Loucy (cell line): Measurements from ENCODE around the gene POU2F2.

Experiments used
- EZH2phosphoT487 ChIP-seq: fragments of 200-600 bp; IDR thresholded peaks from 2 replicates; pipeline ENCODE4 v1.6.1; 2018; ENCODE audit warnings: antibody characterized with exemption, mild to moderate bottlenecking, moderate library complexity, borderline replicate concordance
- TF ChIP-seq, protein P1 (sequence below): fragments of 200-600 bp; sonication (generic); conservative IDR thresholded peaks from 2 replicates; pipeline ENCODE4 v1.5.1; 2014; ENCODE audit warnings: mild to moderate bottlenecking, antibody characterized with exemption, low read length

DNA sequence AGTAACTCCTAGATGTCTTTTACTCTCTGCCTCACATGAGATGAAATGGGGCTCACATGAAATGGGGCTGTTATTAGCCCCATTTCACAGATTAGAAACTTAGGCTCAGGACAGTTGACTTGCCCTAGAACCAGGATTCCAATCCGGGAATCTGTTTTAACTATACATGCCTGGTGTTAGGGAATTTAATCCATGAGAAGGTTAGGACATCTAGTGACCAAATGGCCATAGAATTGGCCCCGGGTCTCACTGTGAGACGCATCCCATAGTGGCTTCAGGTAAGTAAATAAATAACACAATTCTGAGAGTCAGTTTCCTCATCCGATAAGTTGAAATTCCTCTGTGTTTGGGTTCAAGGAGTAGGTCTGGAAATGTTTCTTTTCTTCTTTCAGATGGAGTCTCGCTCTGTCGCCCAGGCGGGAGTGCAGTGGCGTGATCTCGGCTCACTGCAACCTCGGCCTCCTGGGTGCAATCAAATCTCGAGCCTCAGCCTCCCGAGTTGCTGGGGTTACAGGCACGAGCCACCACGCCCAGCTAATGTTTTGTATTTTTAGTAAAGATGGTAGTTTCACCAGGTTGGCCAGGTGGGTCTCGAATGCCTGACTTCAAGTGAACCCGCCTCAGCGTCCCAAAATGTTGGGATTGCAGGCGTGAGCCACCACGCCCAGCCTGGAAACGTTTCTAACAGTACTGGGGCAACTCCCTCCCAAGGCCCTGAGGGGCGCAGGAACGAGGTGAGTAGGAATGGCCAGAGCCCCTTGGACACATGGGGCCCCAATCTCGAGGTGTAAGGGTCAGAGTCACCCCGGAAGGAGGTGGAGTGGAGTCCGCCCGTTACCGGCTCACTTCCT, 57.5 kb downstream of the POU2F2 start:
- TF ChIP-seq, protein P1, sequence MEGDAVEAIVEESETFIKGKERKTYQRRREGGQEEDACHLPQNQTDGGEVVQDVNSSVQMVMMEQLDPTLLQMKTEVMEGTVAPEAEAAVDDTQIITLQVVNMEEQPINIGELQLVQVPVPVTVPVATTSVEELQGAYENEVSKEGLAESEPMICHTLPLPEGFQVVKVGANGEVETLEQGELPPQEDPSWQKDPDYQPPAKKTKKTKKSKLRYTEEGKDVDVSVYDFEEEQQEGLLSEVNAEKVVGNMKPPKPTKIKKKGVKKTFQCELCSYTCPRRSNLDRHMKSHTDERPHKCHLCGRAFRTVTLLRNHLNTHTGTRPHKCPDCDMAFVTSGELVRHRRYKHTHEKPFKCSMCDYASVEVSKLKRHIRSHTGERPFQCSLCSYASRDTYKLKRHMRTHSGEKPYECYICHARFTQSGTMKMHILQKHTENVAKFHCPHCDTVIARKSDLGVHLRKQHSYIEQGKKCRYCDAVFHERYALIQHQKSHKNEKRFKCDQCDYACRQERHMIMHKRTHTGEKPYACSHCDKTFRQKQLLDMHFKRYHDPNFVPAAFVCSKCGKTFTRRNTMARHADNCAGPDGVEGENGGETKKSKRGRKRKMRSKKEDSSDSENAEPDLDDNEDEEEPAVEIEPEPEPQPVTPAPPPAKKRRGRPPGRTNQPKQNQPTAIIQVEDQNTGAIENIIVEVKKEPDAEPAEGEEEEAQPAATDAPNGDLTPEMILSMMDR = no peak
- no peak for TF ChIP-seq EZH2phosphoT487
